HG02970 (cell line): ENCODE measurements around the gene MCRIP2.
"Not testable (repeated sequence)": the region's sequence is repeated elsewhere in the genome, so short reads cannot be mapped to it uniquely, and the experiment has no call there.

ENCODE experiments used
- ATAC-seq: cut with Tn5 transposase; IDR thresholded peaks from one replicate; pipeline ENCODE4 v1.9.1; 2021; ENCODE audit warnings: mild to moderate bottlenecking, moderate library complexity, moderate number of reproducible peaks; ENCODE audit not compliant: unreplicated experiment, low FRiP score

Gene MCRIP2

GRCh38 chr16:678858-679813 lies 37.5 kb downstream of the MCRIP2 start:
- ATAC-seq, result no peak

GRCh38 chr16:679814-680624 lies 38.4 kb downstream of the MCRIP2 start, which contains the start of gene STUB1:
Gene STUB1, plus strand, starts transcription at chr16:680410. Its CDS starts 116 bp downstream, at chr16:680526.
- no peak for ATAC-seq

- no peak for ATAC-seq
Observed at GRCh38 chr16:680625-680945, 39.0 kb downstream of the MCRIP2 start.

GRCh38 chr16:680967-681745 lies 39.5 kb downstream of the MCRIP2 start:
- no peak for ATAC-seq

GRCh38 chr16:681746-682427 lies 40.3 kb downstream of the MCRIP2 start:
- ATAC-seq, result no peak

GRCh38 chr16:682493-683395 lies 41.1 kb downstream of the MCRIP2 start:
- ATAC-seq, result no peak

GRCh38 chr16:683396-684070 lies 41.9 kb downstream of the MCRIP2 start:
- no peak for ATAC-seq

GRCh38 chr16:684071-684794 lies 42.6 kb downstream of the MCRIP2 start, which contains the start of gene JMJD8:
Gene JMJD8, minus strand, starts transcription at chr16:684334. Its CDS starts 15 bp downstream, at chr16:684319.
- peak; percentile 67 for ATAC-seq

GRCh38 chr16:684961-685696 lies 43.5 kb downstream of the MCRIP2 start:
- no peak for ATAC-seq

GRCh38 chr16:685967-686366 lies 44.3 kb downstream of the MCRIP2 start:
- ATAC-seq, result no peak

GRCh38 chr16:686459-687260 lies 45.0 kb downstream of the MCRIP2 start:
- no peak for ATAC-seq

- ATAC-seq, result no peak
Observed at GRCh38 chr16:687499-687898, 45.9 kb downstream of the MCRIP2 start.

- ATAC-seq, result no peak
Observed at GRCh38 chr16:689175-689897, 47.7 kb downstream of the MCRIP2 start.

- not testable (repeated sequence) for ATAC-seq
Observed at GRCh38 chr16:691242-691641, 49.6 kb downstream of the MCRIP2 start.

- no peak for ATAC-seq
Observed at GRCh38 chr16:692356-693108, 50.9 kb downstream of the MCRIP2 start.
